GM23338 (cell line): Measurements from ENCODE around the gene ICAM2. TPM values are rescaled to one million over a fixed set of nuclear protein-coding genes. Genes with fewer than 3 reads are reported as not detected.

ENCODE experiments used
- ATAC-seq: fragments of 200-7000 bp; cut with Tn5 transposase; 3 replicates; pipeline ENCODE4 v1.9.1; 2020
- DNase-seq: peaks from one replicate; pipeline ENCODE4 v3.0.0-alpha.2; 2015; ENCODE audit warnings: low spot score
- H2AFZ ChIP-seq: fragments of 200-600 bp; sonication (generic); 2 replicates; pipeline ENCODE4 v1.8.0; 2016; ENCODE audit warnings: antibody characterized with exemption, mild to moderate bottlenecking, moderate library complexity
- H3F3A ChIP-seq: fragments of 200-600 bp; sonication (generic); replicated peaks from 2 replicates; pipeline ENCODE4 v1.8.0; 2017; ENCODE audit warnings: antibody characterized with exemption, mixed run types, low read depth
- H3K27ac ChIP-seq: fragments of 200-600 bp; sonication (generic); 2 replicates; pipeline ENCODE4 v1.6.1; 2016; ENCODE audit warnings: low read depth
- H3K27me3 ChIP-seq: fragments of 200-600 bp; sonication (generic); 2 replicates; pipeline ENCODE4 v1.8.0; 2016; ENCODE audit warnings: mild to moderate bottlenecking, mixed run types, moderate library complexity; ENCODE audit not compliant: insufficient read depth
- H3K36me3 ChIP-seq: fragments of 200-600 bp; sonication (generic); 2 replicates; pipeline ENCODE4 v1.8.0; 2016; ENCODE audit warnings: mild to moderate bottlenecking; ENCODE audit not compliant: insufficient read depth
- H3K4me1 ChIP-seq: fragments of 200-600 bp; sonication (generic); 2 replicates; pipeline ENCODE4 v1.8.0; 2016; ENCODE audit warnings: mild to moderate bottlenecking, moderate library complexity; ENCODE audit not compliant: insufficient read depth
- H3K4me2 ChIP-seq: fragments of 200-600 bp; sonication (generic); 2 replicates; pipeline ENCODE4 v1.7.1; 2017; ENCODE audit warnings: mixed run types
- H3K4me3 ChIP-seq: fragments of 200-600 bp; sonication (generic); 2 replicates; pipeline ENCODE4 v1.6.1; 2016; ENCODE audit warnings: mixed run types
- H3K79me2 ChIP-seq: fragments of 200-600 bp; sonication (generic); replicated peaks from 2 replicates; pipeline ENCODE4 v1.8.0; 2017; ENCODE audit warnings: mild to moderate bottlenecking; ENCODE audit not compliant: insufficient read depth
- H3K9me2 ChIP-seq: fragments of 200-600 bp; sonication (generic); 2 replicates; pipeline ENCODE4 v1.8.0; 2017; ENCODE audit not compliant: insufficient read depth
- H4K20me1 ChIP-seq: fragments of 200-600 bp; sonication (generic); replicated peaks from 2 replicates; pipeline ENCODE4 v1.8.0; 2017; ENCODE audit warnings: mild to moderate bottlenecking; ENCODE audit not compliant: insufficient read depth
- H3K27ac Mint-ChIP-seq: 2 replicates; pipeline ENCODE4 v1.8.0; 2020; ENCODE audit warnings: inconsistent platforms, mild to moderate bottlenecking, moderate library complexity, mixed read lengths
- H3K27me3 Mint-ChIP-seq: 3 replicates; pipeline ENCODE4 v1.8.0; 2022; ENCODE audit warnings: low read depth, mild to moderate bottlenecking, moderate library complexity, mixed read lengths, inconsistent platforms; ENCODE audit not compliant: insufficient read depth, poor library complexity
- H3K36me3 Mint-ChIP-seq: 3 replicates; pipeline ENCODE4 v1.8.0; 2021; ENCODE audit warnings: low read depth, mild to moderate bottlenecking, inconsistent platforms, moderate library complexity, mixed read lengths
- H3K4me1 Mint-ChIP-seq: 3 replicates; pipeline ENCODE4 v1.8.0; 2020; ENCODE audit warnings: mild to moderate bottlenecking, inconsistent platforms, mixed read lengths
- H3K4me3 Mint-ChIP-seq: 3 replicates; pipeline ENCODE4 v1.8.0; 2021; ENCODE audit warnings: moderate library complexity, mild to moderate bottlenecking, inconsistent platforms, mixed read lengths
- H3K9me3 Mint-ChIP-seq: 3 replicates; pipeline ENCODE4 v1.8.0; 2020; ENCODE audit warnings: moderate library complexity, mild to moderate bottlenecking, inconsistent platforms, mixed read lengths
- CREB1 ChIP-seq: fragments of 250-450 bp; sonication (Bioruptor Pico); IDR thresholded peaks from 2 replicates; pipeline ENCODE4 v1.5.0; 2020; ENCODE audit warnings: low read depth, mild to moderate bottlenecking, moderate library complexity
- POLR2AphosphoS5 ChIP-seq: IDR thresholded peaks from 2 replicates; pipeline ENCODE4 v1.6.1; 2016; ENCODE audit warnings: antibody characterized with exemption, low read depth
- STAT1 ChIP-seq: IDR thresholded peaks from one replicate; pipeline ENCODE4 v1.6.1; 2016; ENCODE audit warnings: antibody characterized with exemption; ENCODE audit not compliant: unreplicated experiment
- ZNF462 ChIP-seq: fragments of 250-450 bp; sonication (Bioruptor Pico); IDR thresholded peaks from 2 replicates; pipeline ENCODE4 v1.5.0; 2020; ENCODE audit warnings: mild to moderate bottlenecking, moderate library complexity
- polyA plus RNA-seq: library from polyadenylated mRNA; unstranded; fragments of >200 nt; fragmentation: Nextera tagmentation; extraction: Ambion mirVana; gene quantifications from 2 replicates; pipeline ENCODE4 v1.2.1, GENCODE V29; 2016
- total RNA-seq: library from RNA; depleted of rRNA; stranded (reverse); fragments of >200 nt; shearing (Covaris generic); gene quantifications from 2 replicates; pipeline ENCODE4 v1.2.3, GENCODE V29; 2014

The ICAM2 gene
- total and polyA plus RNA-seq, 2 experiments from 2014 or later = 0.31 to 0.86 TPM

GRCh38 chr17:63962298-63962744 is 58.1 kb downstream of the ICAM2 start (continued):
- TF ChIP-seq ZNF462 (CRISPR knock-in tag) = no peak

GRCh38 chr17:63961355-63962212 is 58.8 kb downstream of the ICAM2 start:
- H4K20me1 ChIP-seq = no peaks in the 10 kb centered on the region
- peak overlapping the region; percentile 92; the same call in 1 of the 2 replicates for H2AFZ ChIP-seq
- peak; percentile 86 for ATAC-seq
- Mint-ChIP-seq H3K4me3 (peak overlapping the region; percentile 80), H3K4me1 (peaks cover 20% of the 10 kb centered on the region), H3K9me3 (no peaks in the 10 kb centered on the region; the same call in 2 of the 3 replicates), H3K27ac (peak overlapping the region; percentile 92), H3K27me3 (peaks cover 8% of the 10 kb centered on the region), H3K36me3 (peaks cover 13% of the 10 kb centered on the region; the same call in 2 of the 3 replicates)
- no peaks in the 10 kb centered on the region for H3K79me2 ChIP-seq
- H3K36me3 ChIP-seq = no peaks in the 10 kb centered on the region
- H3K27me3 ChIP-seq = no peaks in the 10 kb centered on the region
- H3K4me3 ChIP-seq = peak overlapping the region; percentile 75
- peak overlapping the region; percentile 78; the same call in 1 of the 2 replicates for H3K27ac ChIP-seq
- H3K9me2 ChIP-seq = no peaks in the 10 kb centered on the region
- peak overlapping the region; percentile 89 for H3K4me2 ChIP-seq
- TF ChIP-seq STAT1 (no peak), POLR2AphosphoS5 (peak; percentile 55), CREB1 (peak; percentile 70)
- DNase-seq = peak; percentile 99
- H3F3A ChIP-seq = 0 out of 2 replicates have a peak, but pooled peaks cover 2% of the 10 kb centered on the region
- peaks cover 14% of the 10 kb centered on the region; the same call in 1 of the 2 replicates for H3K4me1 ChIP-seq
